HL-60 (cell line): ENCODE measurements around the gene ZYG11A.

Experiments
- GABPA ChIP-seq: IDR thresholded peaks from 2 replicates; pipeline ENCODE4 v1.6.1; 2012; ENCODE audit warnings: low read depth
- POLR2AphosphoS5 ChIP-seq: IDR thresholded peaks from 2 replicates; pipeline ENCODE4 v1.6.1; 2012; ENCODE audit warnings: low read depth
- TF ChIP-seq, protein P1 (sequence below): IDR thresholded peaks from one replicate; pipeline ENCODE4 v1.5.1; 2011; ENCODE audit warnings: low read length, control low read depth, inconsistent platforms; ENCODE audit not compliant: insufficient read depth
- TF ChIP-seq, protein P2 (sequence below): IDR thresholded peaks from 2 replicates; pipeline ENCODE4 v1.6.1; 2012; ENCODE audit warnings: low read depth; ENCODE audit not compliant: insufficient replicate concordance

DNA sequence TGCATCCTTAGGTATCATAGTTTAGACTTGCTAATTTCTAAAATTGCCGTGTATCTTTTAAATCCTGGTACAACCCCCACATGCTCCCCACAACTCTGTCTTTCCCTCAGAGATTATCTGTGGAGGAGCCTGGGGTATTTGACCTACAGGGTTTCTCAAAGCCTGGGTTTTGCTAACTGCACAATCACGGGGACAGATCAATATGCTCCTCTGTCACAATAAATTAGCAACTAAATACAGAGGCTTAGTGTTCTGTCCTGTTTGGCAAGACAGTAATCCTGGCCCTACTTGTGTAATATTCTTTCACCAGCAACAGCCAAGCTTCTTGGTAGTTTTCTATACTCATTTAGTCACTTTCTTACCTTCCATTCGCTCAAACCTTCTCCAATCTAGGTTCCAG lies 70.5 kb downstream of the ZYG11A start:
- TF ChIP-seq, protein P1, sequence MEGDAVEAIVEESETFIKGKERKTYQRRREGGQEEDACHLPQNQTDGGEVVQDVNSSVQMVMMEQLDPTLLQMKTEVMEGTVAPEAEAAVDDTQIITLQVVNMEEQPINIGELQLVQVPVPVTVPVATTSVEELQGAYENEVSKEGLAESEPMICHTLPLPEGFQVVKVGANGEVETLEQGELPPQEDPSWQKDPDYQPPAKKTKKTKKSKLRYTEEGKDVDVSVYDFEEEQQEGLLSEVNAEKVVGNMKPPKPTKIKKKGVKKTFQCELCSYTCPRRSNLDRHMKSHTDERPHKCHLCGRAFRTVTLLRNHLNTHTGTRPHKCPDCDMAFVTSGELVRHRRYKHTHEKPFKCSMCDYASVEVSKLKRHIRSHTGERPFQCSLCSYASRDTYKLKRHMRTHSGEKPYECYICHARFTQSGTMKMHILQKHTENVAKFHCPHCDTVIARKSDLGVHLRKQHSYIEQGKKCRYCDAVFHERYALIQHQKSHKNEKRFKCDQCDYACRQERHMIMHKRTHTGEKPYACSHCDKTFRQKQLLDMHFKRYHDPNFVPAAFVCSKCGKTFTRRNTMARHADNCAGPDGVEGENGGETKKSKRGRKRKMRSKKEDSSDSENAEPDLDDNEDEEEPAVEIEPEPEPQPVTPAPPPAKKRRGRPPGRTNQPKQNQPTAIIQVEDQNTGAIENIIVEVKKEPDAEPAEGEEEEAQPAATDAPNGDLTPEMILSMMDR = no peak
- TF ChIP-seq POLR2AphosphoS5 (no peak), GABPA (no peak)
- TF ChIP-seq, protein P2, sequence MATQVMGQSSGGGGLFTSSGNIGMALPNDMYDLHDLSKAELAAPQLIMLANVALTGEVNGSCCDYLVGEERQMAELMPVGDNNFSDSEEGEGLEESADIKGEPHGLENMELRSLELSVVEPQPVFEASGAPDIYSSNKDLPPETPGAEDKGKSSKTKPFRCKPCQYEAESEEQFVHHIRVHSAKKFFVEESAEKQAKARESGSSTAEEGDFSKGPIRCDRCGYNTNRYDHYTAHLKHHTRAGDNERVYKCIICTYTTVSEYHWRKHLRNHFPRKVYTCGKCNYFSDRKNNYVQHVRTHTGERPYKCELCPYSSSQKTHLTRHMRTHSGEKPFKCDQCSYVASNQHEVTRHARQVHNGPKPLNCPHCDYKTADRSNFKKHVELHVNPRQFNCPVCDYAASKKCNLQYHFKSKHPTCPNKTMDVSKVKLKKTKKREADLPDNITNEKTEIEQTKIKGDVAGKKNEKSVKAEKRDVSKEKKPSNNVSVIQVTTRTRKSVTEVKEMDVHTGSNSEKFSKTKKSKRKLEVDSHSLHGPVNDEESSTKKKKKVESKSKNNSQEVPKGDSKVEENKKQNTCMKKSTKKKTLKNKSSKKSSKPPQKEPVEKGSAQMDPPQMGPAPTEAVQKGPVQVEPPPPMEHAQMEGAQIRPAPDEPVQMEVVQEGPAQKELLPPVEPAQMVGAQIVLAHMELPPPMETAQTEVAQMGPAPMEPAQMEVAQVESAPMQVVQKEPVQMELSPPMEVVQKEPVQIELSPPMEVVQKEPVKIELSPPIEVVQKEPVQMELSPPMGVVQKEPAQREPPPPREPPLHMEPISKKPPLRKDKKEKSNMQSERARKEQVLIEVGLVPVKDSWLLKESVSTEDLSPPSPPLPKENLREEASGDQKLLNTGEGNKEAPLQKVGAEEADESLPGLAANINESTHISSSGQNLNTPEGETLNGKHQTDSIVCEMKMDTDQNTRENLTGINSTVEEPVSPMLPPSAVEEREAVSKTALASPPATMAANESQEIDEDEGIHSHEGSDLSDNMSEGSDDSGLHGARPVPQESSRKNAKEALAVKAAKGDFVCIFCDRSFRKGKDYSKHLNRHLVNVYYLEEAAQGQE = no peak
